GM19467 (cell line): ENCODE results near the gene CD200.
"Not testable (repeated sequence)": the region's sequence is repeated elsewhere in the genome, so short reads cannot be mapped to it uniquely, and the experiment has no call there.

Experiments
- ATAC-seq: cut with Tn5 transposase; IDR thresholded peaks from one replicate; pipeline ENCODE4 v1.9.1; 2021; ENCODE audit warnings: mild to moderate bottlenecking, moderate library complexity; ENCODE audit not compliant: unreplicated experiment

The CD200 gene

GRCh38 chr3:112382543-112383160 lies 49.7 kb downstream of the CD200 start:
- no peak for ATAC-seq

GRCh38 chr3:112384769-112385168 lies 51.8 kb downstream of the CD200 start:
- no peak for ATAC-seq

- no peak for ATAC-seq
Observed at GRCh38 chr3:112388972-112389371, 56.0 kb downstream of the CD200 start.

- ATAC-seq = no peak
Observed at GRCh38 chr3:112389961-112390360, 57.0 kb downstream of the CD200 start.

GRCh38 chr3:112390783-112391641 lies 58.1 kb downstream of the CD200 start:
- no peak for ATAC-seq

- no peak for ATAC-seq
Observed at GRCh38 chr3:112391648-112392047, 58.7 kb downstream of the CD200 start.

DNA sequence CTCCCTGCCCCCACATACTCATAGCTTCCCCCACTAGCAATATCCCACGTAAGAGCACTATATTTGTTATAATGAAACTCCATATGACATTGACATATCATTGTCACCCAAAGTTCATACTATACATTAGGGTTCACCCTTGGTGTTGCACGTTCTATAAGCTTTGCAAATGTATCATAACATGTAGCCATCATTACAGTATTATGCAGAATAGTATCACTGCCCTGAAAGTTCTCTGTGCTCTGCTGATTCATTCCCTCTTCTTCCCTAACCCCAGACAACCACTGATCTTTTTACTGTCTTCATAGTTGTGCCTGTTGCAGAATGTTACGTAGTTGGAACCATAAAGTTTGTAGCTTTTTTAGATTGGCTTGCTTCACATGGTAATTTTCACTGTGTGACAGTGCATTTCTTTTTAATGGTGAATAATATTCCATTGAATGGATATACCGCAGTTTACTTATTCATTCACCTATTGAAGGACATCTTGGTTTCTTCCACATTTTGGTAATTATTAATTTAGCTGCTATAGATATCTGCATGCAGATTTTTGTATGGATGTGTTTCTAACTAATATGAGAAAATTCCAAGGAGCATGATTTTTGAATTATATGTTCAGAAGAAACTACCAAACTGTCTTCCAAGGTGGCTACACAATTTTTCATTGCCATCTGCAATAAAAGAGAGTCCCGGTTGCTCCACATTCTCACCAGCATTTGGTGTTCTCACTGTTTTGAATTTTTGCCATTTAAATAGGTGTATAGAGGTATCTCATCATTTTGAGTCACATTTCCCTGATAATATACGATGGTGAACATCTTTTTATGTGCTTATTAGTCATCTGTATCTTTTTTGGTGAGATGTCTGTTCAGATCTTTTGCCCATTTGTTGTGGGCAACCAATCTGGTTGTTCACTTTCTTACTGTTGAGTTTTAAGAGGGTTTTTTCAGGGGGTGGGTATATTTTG lies 59.7 kb downstream of the CD200 start:
- no peak for ATAC-seq

GRCh38 chr3:112393360-112393728 lies 60.4 kb downstream of the CD200 start:
- ATAC-seq = no peak

- no peak for ATAC-seq
Observed at GRCh38 chr3:112394003-112394640, 61.2 kb downstream of the CD200 start.

DNA sequence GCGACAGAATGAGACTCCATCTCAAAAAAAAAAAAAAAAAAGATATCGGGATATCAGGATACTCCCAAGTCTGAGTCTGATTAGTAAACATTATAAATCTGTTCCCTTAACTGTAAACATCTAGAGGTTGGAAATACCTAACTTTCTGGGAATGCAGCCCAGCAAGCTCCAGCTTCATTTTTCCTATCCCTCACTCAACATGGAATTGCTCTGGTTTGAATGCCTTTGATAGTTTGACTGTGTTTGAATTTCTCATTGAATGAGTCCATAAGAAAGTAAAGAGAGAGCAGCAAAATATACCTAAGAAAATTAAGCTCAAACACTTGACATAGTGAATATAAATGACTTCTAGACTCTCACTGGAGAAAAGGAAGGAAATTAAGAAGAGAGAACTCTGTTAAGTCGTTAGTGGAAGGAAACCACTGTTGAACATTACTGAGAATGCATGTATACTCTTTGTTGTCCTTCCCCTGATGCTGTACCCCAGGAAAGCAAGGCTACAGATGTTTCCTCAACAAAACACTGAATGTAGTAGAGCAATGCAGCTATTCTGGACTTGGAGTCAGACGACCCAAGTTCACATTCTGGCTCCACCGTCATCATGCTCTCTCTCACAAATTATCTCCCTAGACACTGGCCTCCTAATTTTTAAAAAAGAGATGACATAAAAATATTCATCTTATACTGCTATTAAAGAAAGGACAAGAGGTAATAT lies 62.4 kb downstream of the CD200 start:
- ATAC-seq = no peak

GRCh38 chr3:112395896-112396290 lies 62.9 kb downstream of the CD200 start:
- no peak for ATAC-seq

- no peak for ATAC-seq
Observed at GRCh38 chr3:112397556-112397955, 64.6 kb downstream of the CD200 start.

DNA sequence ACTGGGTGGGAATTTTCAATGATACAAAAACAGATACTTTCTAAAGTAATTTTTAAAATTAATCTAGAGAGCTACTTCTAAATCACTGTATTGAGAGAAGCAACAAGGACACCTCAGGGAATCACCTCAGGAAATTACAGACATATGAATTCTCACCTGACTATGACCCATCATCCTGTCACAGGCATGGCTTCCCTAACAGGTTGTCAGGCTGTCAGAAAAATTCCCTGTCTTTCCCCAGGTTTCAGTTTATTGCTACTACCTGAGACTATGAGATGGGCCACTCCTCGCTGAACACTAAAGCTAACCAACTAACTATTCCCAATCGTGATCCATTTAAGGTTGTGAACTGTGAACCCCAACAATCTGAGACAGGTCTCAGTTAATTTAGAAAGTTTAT lies 66.1 kb downstream of the CD200 start:
- ATAC-seq = no peak

GRCh38 chr3:112399554-112399953 lies 66.6 kb downstream of the CD200 start:
- not testable (repeated sequence) for ATAC-seq

DNA sequence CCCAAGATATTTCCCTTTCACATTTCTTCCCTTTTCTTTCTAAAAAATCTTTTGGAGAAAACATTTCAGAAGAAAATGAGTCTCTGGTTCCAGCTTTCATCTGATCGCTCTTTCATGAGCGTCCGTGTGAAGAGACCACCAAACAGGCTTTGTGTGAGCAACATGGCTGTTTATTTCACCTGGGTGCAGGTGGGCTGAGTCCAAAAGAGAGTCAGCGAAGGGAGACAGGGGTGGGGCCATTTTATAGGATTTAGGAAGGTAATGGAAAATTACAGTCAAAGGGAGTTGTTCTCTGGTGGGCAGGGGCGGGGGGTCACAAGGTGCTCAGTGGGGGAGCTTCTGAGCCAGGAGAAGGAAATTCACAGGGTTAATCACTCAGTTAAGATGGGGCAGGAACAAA lies 67.4 kb downstream of the CD200 start:
- ATAC-seq = not testable (repeated sequence)

GRCh38 chr3:112401617-112402016 lies 68.7 kb downstream of the CD200 start:
- ATAC-seq = no peak

DNA sequence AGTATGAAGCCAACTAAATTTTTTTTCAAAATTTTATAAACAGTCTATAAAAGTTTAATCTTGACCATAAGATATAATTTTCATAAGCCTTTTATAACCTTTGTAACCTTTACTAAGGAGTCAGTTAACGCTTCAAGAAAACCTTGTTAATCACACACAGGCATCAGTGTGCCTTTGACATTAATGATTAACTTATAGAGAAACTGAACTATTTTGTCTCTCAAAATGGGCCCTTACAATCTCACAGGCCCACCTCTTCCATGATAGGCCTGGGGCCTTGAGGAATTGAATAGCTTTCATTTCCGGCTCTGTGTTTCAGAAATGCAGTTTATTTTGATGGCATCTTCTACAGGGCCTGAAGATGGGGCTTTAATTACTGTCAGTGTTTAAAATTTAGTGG lies 70.1 kb downstream of the CD200 start:
- ATAC-seq = no peak

DNA sequence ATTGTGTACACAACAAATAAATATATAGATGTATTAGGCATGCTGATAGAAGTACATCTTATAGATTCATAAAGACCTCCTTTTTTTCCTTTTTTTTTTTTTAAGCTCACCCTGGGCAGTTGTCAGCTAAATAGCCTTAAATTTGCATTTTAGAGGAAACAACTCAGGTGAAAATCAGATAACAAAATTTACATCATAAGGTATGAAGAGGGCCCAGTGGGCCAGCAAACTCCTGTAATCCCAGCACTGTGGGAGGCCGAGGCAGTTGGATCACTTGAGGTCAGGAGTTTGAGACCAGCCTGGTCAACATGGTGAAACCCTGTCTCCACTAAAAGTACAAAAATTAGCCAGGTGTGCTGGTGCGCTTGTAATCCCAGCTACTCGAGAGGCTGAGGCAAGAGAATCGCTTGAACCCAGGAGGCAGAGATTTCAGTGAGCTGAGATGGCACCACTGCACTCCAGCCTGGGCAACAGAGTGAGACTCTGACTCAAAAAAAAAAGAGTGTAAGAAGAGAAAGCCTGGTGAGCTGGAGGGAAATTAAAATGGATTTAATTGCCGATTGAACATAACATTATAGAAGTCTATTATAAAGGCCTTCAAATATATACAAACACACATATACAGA lies 72.1 kb downstream of the CD200 start:
- ATAC-seq = not testable (repeated sequence)

- no peak for ATAC-seq
Observed at GRCh38 chr3:112405845-112406244, 72.9 kb downstream of the CD200 start.
